Dedifferentiated amniotic fluid mesenchymal stem cell (primary cell): Measurements from ENCODE around the gene CFAP73.
"Not testable (repeated sequence)": the region's sequence is repeated elsewhere in the genome, so short reads cannot be mapped to it uniquely, and the experiment has no call there.

Experiments used
- DNase-seq: peaks from one replicate; pipeline ENCODE4 v3.0.0-alpha.2; 2016; ENCODE audit errors: extremely low spot score

CFAP73 gene

GRCh38 chr12:113149361-113150150, at the start of gene CFAP73:
Gene CFAP73 (plus strand): TSS chr12:113149724. CDS start chr12:113149858, 134 bp downstream.
- peak; percentile 76 for DNase-seq

GRCh38 chr12:113099764-113100163, 49.8 kb upstream of the CFAP73 start:
- DNase-seq, result no peak

GRCh38 chr12:113101751-113102150, 47.8 kb upstream of the CFAP73 start:
- DNase-seq, result no peak

- DNase-seq, result no peak
Observed at GRCh38 chr12:113102811-113103210, 46.7 kb upstream of the CFAP73 start.

- DNase-seq, result no peak
Observed at GRCh38 chr12:113103756-113104450, 45.6 kb upstream of the CFAP73 start.

- DNase-seq, result no peak
Observed at GRCh38 chr12:113104953-113105510, 44.5 kb upstream of the CFAP73 start.

- no peak for DNase-seq
Observed at GRCh38 chr12:113105606-113106271, 43.8 kb upstream of the CFAP73 start.

GRCh38 chr12:113106361-113106760, 43.2 kb upstream of the CFAP73 start:
- DNase-seq, result no peak

- no peak for DNase-seq
Observed at GRCh38 chr12:113108308-113108707, 41.2 kb upstream of the CFAP73 start.

- DNase-seq, result no peak
Observed at GRCh38 chr12:113109360-113109759, 40.2 kb upstream of the CFAP73 start.

- no peak for DNase-seq
Observed at GRCh38 chr12:113109872-113110599, 39.5 kb upstream of the CFAP73 start.

GRCh38 chr12:113111247-113111646, 38.3 kb upstream of the CFAP73 start:
- DNase-seq, result no peak

- no peak for DNase-seq
Observed at GRCh38 chr12:113112043-113112899, 37.3 kb upstream of the CFAP73 start.

- DNase-seq, result no peak
Observed at GRCh38 chr12:113113397-113113796, 36.1 kb upstream of the CFAP73 start.

GRCh38 chr12:113114447-113115178, 34.9 kb upstream of the CFAP73 start:
- no peak for DNase-seq

GRCh38 chr12:113115455-113116126, 33.9 kb upstream of the CFAP73 start:
- no peak for DNase-seq

- DNase-seq, result no peak
Observed at GRCh38 chr12:113116875-113117274, 32.6 kb upstream of the CFAP73 start.

- DNase-seq, result not testable (repeated sequence)
Observed at GRCh38 chr12:113117684-113118083, 31.8 kb upstream of the CFAP73 start.

GRCh38 chr12:113118142-113118541, 31.4 kb upstream of the CFAP73 start:
- no peak for DNase-seq
